ENCODE measurements around the gene SLC18A2. TPM values are rescaled to one million over a fixed set of nuclear protein-coding genes. Genes with fewer than 3 reads are reported as not detected.

Gene SLC18A2
- 5.7 TPM for polyA plus RNA-seq (2012; ENCODE audit: insufficient read depth, insufficient read length, low read depth)

DNA sequence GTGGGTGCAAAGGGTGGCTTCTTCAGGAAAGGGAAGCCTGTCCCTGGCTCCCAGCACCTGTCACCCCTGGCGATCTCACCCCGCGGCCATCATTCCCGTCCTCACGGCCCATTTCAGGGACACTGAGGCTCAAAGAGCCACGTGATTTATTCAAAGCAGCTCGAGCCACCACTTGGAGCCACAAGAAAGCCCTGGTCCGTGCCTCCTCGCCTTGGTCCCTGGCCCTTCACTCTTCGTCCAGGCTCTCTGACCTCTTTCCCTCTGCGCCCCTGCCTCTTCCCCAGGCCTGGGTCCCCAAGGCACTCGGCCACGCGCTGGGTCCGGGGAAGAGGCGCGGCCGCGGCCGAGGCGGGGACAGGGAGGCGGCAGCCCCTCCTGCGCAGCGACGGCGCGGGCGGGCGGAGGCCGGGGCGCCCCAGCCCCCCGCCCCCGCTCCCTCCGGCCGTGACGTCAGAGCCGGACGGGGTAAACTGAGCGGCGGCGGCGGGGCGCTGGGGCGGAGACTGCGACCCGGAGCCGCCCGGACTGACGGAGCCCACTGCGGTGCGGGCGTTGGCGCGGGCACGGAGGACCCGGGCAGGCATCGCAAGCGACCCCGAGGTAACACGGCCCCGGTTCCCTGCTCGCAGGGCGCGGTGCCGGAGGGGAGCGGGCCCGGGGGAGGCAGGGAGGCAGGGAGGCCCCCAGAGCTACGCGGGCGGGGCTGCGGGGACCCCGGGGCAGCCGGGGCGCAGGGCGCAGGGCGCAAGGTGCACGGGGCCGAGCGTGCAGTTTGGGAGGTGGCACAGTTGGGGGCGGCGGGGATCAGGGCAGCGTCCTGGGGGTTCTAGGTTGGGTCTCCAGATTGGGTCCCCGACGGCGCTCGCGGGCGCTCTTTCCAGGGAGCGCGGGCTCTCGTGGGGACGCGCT, at the start of gene SLC18A2:
Gene SLC18A2, plus strand, starts transcription at position 494 of the 909 bp plus-strand sequence. CDS start 580 bp downstream, outside the sequence.
- H3K4me1 ChIP-seq, result no peaks in the 10 kb centered on the region
- no peaks in the 10 kb centered on the region for H3K9me3 ChIP-seq
- H3K4me3 ChIP-seq (ENCODE audit: low read depth, low read length), result peak within 1 kb of the TSS; percentile 36
- TF ChIP-seq, protein P1, sequence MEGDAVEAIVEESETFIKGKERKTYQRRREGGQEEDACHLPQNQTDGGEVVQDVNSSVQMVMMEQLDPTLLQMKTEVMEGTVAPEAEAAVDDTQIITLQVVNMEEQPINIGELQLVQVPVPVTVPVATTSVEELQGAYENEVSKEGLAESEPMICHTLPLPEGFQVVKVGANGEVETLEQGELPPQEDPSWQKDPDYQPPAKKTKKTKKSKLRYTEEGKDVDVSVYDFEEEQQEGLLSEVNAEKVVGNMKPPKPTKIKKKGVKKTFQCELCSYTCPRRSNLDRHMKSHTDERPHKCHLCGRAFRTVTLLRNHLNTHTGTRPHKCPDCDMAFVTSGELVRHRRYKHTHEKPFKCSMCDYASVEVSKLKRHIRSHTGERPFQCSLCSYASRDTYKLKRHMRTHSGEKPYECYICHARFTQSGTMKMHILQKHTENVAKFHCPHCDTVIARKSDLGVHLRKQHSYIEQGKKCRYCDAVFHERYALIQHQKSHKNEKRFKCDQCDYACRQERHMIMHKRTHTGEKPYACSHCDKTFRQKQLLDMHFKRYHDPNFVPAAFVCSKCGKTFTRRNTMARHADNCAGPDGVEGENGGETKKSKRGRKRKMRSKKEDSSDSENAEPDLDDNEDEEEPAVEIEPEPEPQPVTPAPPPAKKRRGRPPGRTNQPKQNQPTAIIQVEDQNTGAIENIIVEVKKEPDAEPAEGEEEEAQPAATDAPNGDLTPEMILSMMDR (IDR thresholded peaks at IDR 0.05; ENCODE audit: low read depth, low read length), result no peak
- H3K36me3 ChIP-seq, result no peaks in the 10 kb centered on the region
- no peak for DNase-seq
- peaks cover 6% of the 10 kb centered on the region; the same call in 1 of the 2 replicates for H3K27me3 ChIP-seq

DNA sequence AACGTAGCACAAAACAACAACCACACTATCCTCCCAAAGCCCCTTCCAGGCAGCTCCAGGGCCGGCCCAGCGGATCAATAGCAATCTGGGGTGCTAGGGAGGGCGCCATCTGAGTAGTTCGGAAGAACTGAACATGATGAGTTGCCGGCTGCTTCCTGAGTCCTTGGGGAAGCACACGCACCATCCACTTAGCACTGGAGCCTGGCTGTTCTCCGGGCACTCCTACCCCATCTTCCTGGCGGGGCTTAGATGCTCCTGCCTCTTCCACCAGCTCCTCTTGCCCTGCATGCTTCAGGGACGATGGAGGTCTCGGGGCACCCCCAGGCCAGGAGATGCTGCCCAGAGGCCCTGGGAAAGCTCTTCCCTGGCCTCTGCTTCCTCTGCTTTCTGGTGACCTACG, 43.7 kb upstream of the SLC18A2 start, which contains the start of gene KCNK18:
Gene KCNK18, plus strand, starts transcription at position 301 of the 400 bp plus-strand sequence. Its CDS starts 0 bp downstream, at position 301.
- H3K4me3 ChIP-seq (ENCODE audit: low read depth, low read length), result no peak within 1 kb of the TSS
- H3K9me3 ChIP-seq, result no peaks in the 10 kb centered on the region
- TF ChIP-seq, protein P1 (IDR thresholded peaks at IDR 0.05; ENCODE audit: low read depth, low read length), result no peak
- no peaks in the 10 kb centered on the region for H3K4me1 ChIP-seq
- DNase-seq, result no peak
- no peaks in the 10 kb centered on the region for H3K27me3 ChIP-seq
- H3K36me3 ChIP-seq, result no peaks in the 10 kb centered on the region

DNA sequence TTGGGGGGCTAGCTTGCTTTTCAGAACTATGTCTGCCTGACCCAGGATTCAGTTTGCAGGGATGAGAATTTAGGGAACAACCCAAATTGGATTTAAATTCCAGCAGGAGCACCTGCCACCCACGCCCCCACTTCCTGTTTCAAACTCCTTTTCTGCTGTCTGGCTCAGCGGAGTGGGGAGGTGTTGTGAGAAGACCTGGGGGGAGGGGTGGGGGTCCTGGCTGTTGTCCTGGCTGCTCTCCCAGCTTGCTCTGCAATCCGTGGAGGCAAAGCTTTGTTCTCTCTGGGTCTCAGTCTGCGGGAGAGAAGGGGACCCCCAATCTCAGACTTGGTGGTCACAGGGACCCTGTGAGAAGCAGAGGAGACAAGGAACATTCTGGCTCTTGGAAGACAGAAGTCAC, 42.8 kb upstream of the SLC18A2 start:
- no peaks in the 10 kb centered on the region for H3K27me3 ChIP-seq
- H3K36me3 ChIP-seq, result no peaks in the 10 kb centered on the region
- no peak overlapping the region for H3K4me3 ChIP-seq (ENCODE audit: low read depth, low read length)
- TF ChIP-seq, protein P1 (IDR thresholded peaks at IDR 0.05; ENCODE audit: low read depth, low read length), result no peak
- no peaks in the 10 kb centered on the region for H3K4me1 ChIP-seq
- H3K9me3 ChIP-seq, result no peaks in the 10 kb centered on the region
- DNase-seq, result no peak

DNA sequence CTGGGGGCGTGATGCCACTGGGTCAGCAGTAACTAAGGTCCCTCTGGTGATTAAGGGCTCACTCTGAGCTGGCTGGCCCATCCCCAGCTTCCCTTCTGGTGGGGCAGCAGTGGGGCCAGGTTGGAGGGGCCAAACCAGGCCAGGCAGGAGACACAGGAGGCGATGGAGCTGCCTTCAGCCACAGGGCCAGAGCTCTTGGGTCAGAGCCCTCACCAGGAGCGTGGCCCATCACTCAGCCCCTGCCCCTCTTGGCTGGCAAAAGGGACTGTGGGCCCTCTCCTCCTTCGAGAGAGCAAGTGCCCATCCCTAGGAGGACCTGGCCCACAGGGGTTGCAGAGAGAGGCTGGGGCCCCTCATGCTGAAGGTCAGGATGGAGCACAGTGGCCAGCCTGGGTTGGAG, 39.1 kb upstream of the SLC18A2 start:
- no peaks in the 10 kb centered on the region for H3K27me3 ChIP-seq
- H3K9me3 ChIP-seq, result no peaks in the 10 kb centered on the region
- TF ChIP-seq, protein P1 (IDR thresholded peaks at IDR 0.05; ENCODE audit: low read depth, low read length), result no peak
- DNase-seq, result no peak
- H3K4me3 ChIP-seq (ENCODE audit: low read depth, low read length), result no peak overlapping the region
- H3K4me1 ChIP-seq, result no peaks in the 10 kb centered on the region
- no peaks in the 10 kb centered on the region for H3K36me3 ChIP-seq

DNA sequence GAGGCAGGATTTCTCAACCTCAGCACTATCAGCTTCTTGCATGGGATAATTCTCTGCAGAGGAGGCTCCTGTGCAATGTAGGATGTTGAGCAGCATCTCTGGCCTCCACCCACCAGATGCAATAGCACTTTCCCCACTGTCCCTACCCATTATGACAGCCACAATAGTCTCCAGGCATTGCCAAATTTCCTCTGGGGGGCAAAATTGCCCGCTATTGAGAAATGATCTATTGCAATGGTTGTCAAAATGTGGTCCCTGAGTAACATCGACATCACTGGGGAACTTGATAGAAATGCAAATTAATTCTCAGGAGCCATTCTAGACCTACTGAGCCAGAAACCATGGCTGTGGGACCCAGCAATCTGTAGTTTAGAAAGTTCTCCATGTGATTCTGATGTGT, 36.6 kb upstream of the SLC18A2 start:
- TF ChIP-seq, protein P1 (IDR thresholded peaks at IDR 0.05; ENCODE audit: low read depth, low read length), result no peak
- Histone ChIP-seq H3K9me3 (no peaks in the 10 kb centered on the region), H3K4me1 (no peaks in the 10 kb centered on the region), H3K4me3 (ENCODE audit: low read depth, low read length) (no peak overlapping the region), H3K36me3 (no peaks in the 10 kb centered on the region), H3K27me3 (no peaks in the 10 kb centered on the region)
- no peak for DNase-seq

DNA sequence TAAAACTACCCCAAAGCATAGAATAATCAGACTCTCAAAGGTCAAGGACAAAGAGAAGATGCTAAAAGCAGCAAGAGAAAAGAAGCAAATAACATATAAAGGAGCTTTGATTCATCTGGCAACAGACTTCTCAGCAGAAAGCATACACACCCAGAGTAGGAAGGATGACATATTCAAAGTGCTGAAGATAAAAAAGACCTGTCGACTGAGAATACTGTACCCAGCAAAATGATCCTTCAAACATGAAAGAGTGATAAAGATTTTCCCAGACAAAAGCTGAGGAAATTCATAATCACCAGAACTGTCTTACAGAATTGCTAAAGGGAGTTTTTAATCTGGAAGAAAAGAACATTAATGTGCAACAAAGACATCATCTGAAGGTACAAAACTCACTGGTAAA, 28.7 kb upstream of the SLC18A2 start:
- Histone ChIP-seq H3K9me3 (no peaks in the 10 kb centered on the region), H3K4me3 (ENCODE audit: low read depth, low read length) (no peak overlapping the region), H3K4me1 (no peaks in the 10 kb centered on the region), H3K27me3 (peaks cover 24% of the 10 kb centered on the region), H3K36me3 (no peaks in the 10 kb centered on the region)
- TF ChIP-seq, protein P1 (IDR thresholded peaks at IDR 0.05; ENCODE audit: low read depth, low read length), result no peak
- no peak for DNase-seq
